Measurements from ENCODE around the gene DYDC2.
A peak's percentile ranks its signal among the peaks of the same experiment; 100 is the strongest.

Gene DYDC2

GRCh38 chr10:80372675-80373074 is 16.1 kb downstream of the DYDC2 start:
- DNase-seq: peak; percentile 75

- DNase-seq: peak; percentile 39
These were observed 16.9 kb downstream of the DYDC2 start for GRCh38 chr10:80373502-80373901.

- DNase-seq: no peak
These were observed 23.1 kb downstream of the DYDC2 start for GRCh38 chr10:80379701-80380100.

GRCh38 chr10:80380185-80380584 is 23.6 kb downstream of the DYDC2 start:
- DNase-seq: no peak

- DNase-seq: peak; percentile 48
These were observed 26.4 kb downstream of the DYDC2 start for GRCh38 chr10:80382989-80383388.

- DNase-seq: no peak
These were observed 34.2 kb downstream of the DYDC2 start for GRCh38 chr10:80390740-80391139.

GRCh38 chr10:80392250-80392649 is 35.7 kb downstream of the DYDC2 start:
- no peak for DNase-seq

GRCh38 chr10:80394358-80394916 is 37.9 kb downstream of the DYDC2 start:
- DNase-seq: no peak

GRCh38 chr10:80397014-80397413 is 40.4 kb downstream of the DYDC2 start:
- no peak for DNase-seq

- DNase-seq: no peak
These were observed 43.7 kb downstream of the DYDC2 start for GRCh38 chr10:80400136-80400804.

GRCh38 chr10:80405035-80405434 is 48.5 kb downstream of the DYDC2 start:
- no peak for DNase-seq

GRCh38 chr10:80405626-80406025 is 49.0 kb downstream of the DYDC2 start:
- DNase-seq: no peak

- no peak for DNase-seq
These were observed 49.6 kb downstream of the DYDC2 start for GRCh38 chr10:80406204-80406603.

GRCh38 chr10:80407812-80408241 is 51.2 kb downstream of the DYDC2 start:
- no peak for DNase-seq

- DNase-seq: peak; percentile 96
These were observed 51.9 kb downstream of the DYDC2 start, which contains the start of gene PRXL2A for GRCh38 chr10:80408242-80409101. TSS of gene PRXL2A (plus strand) at chr10:80408551. CDS start at chr10:80420468, 11,917 bp downstream.

- DNase-seq: peak; percentile 42
These were observed 52.5 kb downstream of the DYDC2 start for GRCh38 chr10:80409121-80409520.

- no peak for DNase-seq
These were observed 53.5 kb downstream of the DYDC2 start for GRCh38 chr10:80410122-80410521.

- no peak for DNase-seq
These were observed 54.1 kb downstream of the DYDC2 start for GRCh38 chr10:80410578-80411145.

- DNase-seq: no peak
These were observed 54.7 kb downstream of the DYDC2 start for GRCh38 chr10:80411267-80411668.

GRCh38 chr10:80411681-80412220 is 55.2 kb downstream of the DYDC2 start:
- DNase-seq: no peak

- no peak for DNase-seq
These were observed 55.9 kb downstream of the DYDC2 start for GRCh38 chr10:80412486-80412885.

GRCh38 chr10:80413271-80413996 is 56.9 kb downstream of the DYDC2 start:
- peak; percentile 75 for DNase-seq

All from eye (tissue), 1 donor.